Amniotic stem cell (primary cell): ENCODE results near the gene METTL8.
"Not testable (repeated sequence)": the region's sequence is repeated elsewhere in the genome, so short reads cannot be mapped to it uniquely, and the experiment has no call there.

Experiments
- DNase-seq: peaks from one replicate; lab custom pipeline; 2025; lab: John Stamatoyannopoulos, UW

Gene METTL8

DNA sequence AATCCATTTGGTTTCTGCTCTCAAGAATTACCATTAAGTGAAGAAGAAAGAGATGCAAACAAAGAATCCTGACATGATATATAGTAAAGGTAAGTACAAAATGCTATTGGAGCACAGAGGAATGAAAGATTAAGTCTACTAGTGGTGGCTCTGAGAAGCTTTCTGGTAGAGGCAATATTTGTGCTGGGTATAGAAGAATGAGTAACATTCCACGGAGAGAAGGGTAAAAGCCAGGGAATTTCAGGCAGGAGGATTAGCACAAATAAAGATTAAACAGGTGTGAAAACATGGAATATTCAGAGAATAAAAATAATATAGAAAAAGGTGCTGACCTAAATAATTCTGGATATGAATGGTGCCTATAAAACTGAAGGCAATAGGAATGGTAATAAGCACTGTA is 31.8 kb downstream of the METTL8 start:
- no peak for DNase-seq

DNA sequence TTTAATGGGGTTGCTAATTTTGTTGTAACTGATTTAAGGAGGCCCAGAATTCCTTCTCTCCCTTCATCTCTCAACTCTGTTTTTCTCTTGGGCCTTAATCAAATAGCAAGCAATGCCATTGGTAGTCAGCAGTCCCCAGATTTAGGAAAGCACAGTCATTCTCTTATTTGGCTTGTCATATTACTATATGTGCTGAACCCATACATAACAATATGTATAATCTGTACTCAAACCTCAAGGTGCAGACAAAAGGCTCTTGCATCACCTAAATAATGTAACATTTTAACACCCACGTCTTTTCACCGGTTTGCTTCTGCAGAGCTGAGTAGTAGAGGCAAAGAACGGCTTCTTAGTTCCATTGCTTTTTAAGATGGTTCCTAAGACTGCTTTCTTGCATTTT is 33.4 kb downstream of the METTL8 start:
- DNase-seq: no peak

DNA sequence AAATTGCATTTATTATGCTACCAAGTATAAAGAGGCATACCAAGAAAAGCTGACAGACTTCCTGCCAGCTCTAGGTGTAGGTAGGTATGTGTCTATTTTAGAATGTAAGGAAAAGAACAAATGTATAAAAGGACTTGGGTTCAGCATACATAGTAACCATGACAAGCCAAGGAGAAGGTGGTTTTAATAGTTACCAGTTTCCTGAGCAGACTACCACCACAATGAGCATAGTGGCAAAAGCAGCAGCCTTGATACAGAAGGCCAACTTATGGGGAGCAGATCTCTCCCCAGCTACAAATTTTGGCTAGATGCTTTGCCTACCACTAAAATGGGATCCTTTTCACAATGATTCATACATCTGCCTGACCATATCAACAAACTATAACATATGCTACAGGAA is 34.5 kb downstream of the METTL8 start:
- DNase-seq: no peak

DNA sequence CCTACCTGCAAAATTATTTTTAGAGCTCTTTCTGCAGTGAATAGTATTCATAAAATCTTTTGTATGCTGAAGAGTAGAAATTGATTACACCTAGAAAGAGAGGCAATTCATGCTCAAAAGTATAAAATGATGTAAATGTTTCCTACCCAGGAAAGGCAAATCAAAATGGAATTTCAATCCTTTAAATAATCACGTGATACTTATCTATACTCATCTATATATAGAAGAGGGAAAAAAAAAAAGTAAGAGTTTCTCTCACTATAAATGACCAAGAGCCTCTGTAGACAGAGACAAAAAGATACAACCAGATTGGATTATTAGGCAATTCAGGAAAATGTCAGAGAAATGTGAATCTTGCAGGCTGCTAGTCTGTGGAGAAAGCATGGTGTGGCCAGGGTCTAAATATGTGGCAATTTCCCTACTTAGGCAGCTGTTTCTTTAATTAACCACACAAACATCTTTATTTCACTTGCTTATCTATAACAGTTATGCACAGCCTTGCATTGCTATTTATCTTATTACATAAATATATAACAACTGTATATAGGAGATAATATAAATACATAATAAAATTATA is 39.5 kb downstream of the METTL8 start:
- DNase-seq: no peak

DNA sequence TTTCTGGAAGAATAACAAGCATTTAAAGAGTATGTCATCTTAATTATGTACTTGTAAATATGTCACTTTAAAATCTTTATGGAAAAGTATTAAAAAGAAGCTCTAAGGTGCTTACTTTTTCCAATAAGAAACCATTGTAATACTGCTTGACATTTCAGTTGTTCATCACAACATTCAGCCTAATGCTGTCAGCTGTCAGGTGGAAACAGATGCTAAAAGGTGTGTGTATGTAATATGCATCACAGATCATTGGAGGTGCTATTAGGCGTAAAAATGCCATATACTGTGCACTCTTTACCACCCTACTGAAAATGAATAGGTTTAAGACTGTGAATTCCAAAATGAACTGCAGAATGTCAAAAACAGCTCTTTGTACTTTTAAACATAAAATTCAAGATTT is 40.3 kb downstream of the METTL8 start:
- DNase-seq: no peak

DNA sequence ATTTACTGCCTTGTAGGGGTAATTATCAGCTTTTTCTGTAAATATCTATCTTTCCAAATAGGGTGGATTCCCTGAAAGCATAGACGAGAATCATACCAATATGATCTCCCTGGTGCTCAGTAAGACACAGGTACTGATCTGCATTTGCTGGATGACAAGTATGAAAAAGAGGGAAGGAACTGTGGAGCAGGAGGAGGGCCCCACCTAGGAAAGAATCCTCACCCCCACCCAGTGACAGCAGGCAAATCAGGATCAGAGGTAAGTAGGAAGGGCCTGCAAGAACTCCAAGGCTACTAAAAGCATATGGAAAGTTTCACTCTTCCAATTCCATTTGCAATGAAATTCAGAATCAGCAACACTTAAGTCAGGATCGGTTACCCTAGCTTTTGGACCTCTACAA is 42.3 kb downstream of the METTL8 start:
- no peak for DNase-seq

DNA sequence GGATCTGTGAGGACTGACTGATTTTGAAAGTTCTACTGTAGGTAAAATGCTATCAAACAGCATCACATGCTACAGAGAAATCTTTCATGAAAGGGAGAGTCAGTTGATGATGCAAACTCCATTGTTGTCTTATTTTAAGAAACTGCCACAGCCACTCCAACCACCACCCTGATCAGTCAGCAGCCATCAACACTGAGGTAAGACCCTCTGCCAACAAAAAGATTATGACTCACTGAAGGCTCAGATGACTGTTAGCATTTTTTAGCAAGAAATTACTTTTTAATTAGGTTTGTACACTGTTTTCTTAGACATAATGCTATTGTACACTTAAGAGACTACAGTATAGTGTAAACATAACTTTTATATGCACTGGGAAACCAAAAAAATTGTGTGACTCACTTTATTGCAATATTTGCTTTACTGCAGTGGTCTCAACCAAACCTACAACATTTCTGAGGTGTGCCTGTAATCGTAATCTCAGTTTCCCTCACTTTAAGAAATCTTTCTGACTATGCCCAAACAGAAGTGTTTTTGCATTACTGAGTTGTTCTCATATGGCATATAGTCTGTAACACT is 42.8 kb downstream of the METTL8 start:
- DNase-seq: no peak

DNA sequence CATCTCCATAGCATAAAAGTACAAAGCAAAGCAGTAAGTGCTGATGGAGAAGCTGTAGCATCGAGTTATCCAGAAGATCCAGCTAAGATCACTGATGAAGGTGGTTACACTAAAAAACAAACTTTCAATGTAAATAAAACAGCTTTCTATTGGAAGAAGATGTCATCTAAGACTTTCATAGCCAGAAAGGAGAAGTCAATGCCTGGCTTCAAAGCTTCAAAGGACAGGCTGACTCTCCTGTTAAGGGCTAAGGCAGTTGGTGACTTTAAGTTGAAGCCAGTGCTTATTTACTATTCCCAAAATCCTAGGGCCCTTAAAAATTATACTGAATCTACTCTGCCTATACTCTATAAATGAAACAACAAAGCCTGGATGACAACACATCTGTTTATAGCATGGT is 44.0 kb downstream of the METTL8 start:
- DNase-seq: no peak

DNA sequence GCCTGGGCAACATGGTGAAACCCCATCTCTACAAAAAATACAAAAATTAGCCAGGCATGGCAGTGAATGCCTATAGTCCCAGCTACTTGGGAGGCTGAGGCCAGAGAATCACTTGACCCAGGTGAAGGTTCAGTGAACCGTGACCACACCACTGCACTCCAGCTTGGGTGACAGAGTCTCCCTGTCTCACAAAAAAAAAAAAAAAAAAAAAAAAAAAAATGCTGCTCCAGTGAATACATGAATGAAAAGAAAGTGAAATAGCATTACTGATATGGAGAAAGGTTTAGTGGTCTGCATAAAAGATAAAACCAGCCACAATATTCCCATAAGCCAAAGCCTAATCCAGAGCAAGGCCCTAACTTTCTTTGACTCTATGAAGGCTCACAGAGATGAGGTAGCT is 44.5 kb downstream of the METTL8 start:
- DNase-seq: no peak

DNA sequence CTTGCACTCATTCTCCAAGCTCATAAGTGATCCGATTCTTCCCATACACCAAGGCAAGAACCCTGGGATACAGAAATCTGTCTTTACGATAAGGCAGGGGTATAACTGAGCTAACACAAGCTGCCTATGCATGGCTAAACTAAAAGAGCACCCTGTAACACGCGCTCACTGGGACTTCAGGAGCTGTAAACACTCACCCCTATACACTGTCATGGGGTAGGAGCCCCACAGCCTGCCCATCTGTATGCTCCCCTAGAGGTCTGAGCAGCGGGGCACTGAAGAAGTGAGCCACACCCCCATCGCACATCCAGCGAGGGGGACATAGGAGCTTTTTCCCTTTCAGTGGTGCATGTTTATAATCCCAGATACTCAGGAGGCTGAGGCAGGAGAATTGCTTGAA is 46.7 kb downstream of the METTL8 start:
- DNase-seq: no peak

DNA sequence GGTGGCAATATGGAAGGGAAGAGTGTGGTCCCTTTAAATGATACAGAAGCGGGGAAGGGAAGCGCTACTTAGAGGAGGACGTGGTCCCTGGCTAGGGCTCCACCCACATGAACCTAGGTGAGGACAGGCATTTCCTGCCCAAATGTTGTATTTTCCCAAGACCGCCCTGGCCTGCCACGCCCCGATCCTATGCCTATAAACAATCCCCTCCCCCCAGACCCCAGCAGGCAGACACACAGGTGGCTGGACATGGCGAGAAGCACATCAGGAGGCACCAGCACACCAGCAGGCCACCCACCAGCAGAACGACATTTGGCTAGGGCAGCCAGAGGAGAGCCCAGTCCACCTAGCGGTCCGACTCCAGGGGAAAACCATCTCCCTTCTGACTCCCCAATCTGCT is 47.2 kb downstream of the METTL8 start:
- DNase-seq: no peak

DNA sequence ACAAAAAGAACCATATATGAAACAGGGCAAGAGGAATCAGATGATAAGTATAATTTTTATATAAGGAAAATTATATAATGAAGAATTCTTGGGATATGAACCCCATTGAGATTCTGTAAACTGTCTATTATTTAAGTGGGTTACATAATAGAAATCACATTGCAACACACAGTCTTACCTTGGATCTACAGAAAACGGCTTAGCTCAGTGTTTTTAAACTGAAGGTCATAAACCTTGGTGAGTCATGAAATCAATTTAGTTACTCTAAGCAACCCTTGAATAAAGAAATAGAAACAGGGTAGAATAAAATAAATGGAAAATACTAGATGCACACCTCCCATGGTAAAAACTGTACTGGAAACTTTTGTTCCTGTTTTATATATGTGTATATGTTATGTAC is 50.7 kb downstream of the METTL8 start:
- DNase-seq: no peak

DNA sequence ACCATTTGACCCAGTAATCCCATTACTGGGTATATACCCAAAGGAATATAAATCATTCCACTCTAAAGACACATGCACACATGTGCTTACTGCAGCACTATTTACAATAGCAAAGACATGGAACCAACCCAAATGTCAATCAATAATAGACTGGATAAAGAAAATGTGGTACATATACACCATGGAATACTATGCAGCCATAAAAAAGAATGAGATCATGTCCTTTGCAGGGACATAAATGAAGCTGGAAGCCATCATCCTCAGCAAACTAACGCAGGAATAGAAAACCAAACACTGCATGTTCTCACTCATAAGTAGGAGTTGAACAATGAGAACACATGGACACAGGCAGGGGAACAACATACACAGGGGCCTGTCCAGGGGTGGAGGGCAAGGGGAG is 51.6 kb downstream of the METTL8 start:
- not testable (repeated sequence) for DNase-seq

DNA sequence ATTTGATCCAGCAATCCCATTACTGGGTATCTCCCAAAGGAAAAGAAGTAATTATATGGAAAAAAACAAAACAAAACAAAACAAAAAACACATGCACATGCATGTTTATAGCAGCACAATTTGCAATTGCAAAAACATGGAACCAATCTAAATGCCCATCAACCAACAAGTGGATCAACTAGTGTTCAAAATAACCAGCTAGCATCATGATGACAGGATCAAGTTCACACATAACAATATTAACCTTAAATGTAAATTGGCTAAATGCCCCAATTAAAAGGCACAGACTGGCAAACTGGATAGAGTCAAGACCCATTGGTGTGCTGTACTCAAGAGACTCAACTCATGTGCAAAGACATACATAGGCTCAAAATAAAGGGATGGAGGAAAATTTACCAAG is 55.9 kb downstream of the METTL8 start:
- not testable (repeated sequence) for DNase-seq

DNA sequence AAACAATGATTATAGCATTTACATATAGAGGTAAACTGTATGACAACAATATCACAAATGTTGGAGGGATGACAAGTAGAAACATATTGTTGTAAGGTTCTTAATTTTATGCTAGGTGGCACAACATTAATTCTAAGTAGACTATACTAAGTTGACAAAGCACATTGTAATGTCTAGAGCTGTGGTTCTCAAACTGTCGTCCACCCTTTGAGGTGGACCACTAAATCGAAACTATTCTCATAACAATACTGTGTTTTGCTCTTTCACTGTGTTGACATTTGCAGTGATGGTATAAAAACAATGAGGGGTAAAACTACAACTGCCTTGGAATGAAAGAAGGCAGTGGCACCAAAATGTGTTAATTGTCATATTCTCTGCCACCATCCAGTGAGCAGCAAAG is 66.1 kb downstream of the METTL8 start:
- no peak for DNase-seq

DNA sequence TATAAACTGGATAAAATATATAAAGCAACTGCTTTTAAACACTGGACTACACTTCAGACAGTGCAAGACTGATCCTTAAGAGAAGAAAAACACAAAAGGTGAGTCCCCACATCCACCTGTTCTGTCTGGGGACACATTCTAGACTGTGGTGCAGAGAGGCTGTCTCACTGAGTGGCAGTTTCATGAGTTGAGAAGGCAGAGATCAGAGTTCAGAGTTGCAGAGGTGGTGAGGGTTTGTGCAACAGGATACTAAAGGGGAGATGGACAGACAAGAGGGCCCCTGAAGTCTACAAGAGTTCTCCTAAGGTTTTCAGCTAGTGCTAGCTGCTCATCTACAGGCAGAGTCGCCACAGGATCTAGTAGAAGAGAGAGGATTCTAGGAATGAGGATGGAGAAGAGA is 68.0 kb downstream of the METTL8 start:
- DNase-seq: no peak

DNA sequence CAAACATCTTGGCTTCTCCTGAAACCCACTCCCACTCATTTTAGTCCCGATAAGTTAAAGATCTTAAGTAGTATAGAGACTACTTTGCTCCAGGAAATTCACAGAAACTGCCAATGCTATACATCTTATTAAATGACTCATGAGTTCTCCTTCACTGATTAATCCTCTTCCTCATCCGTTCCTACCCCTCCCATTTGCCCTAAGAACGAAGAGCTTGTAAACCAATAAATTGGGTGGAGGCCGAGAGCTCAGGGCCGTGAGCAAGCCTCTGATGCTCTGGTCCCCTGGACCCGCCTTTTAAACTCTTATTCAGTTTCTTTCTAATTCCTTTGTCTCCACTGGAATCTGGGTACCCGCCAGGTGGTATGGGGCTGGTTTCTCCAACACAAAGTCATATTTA is 68.6 kb downstream of the METTL8 start:
- DNase-seq: no peak

DNA sequence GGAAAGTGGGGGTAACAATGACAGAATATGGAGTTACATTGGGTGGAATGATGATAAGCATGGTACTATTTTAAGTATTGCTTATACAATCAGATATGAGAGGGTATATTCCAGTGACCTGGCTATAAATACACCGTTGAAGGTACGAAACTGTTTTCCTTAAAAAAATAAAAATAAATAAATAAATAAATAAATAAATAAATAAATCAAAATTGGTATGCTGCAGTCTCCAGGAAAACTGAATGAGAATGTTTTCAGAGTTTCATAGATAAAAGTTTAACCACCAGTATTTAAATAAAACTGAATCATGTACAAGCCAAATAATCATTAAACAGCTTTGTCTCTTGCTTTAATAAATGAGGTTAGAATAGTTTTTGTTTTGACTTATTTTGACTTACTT is 71.4 kb downstream of the METTL8 start:
- no peak for DNase-seq

DNA sequence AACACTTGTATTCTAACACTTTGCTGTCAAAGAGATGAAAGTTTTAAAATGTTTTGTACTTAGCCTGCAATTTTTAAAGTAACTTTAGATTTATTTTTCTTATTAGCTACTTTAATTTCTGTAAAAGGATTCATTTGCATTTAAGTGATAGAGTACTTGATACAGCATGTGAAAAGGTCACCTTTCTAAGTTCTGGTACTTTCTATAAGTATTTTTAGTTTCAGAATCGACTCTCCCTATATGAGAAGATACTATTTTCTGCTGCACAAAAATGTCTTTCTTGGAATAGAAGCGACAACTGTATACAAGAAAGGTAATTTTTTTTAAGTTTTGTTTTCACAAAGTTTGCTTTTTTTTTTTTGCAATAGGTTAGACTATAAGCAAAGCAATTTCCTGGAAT is 72.9 kb downstream of the METTL8 start:
- DNase-seq: no peak

DNA sequence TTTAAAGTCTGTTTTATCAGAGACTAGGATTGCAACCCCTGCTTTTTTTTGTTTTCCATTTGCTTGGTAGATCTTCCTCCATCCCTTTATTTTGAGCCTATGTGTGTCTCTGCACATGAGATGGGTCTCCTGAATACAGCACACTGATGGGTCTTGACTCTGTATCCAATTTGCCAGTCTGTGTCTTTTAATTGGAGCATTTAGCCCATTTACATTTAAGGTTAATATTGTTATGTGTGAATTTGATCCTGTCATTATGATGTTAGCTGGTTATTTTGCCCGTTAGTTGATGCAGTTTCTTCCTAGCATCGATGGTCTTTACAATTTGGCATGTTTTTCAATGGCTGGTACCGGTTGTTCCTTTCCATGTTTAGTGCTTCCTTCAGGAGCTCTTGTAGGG is 80.0 kb downstream of the METTL8 start:
- not testable (repeated sequence) for DNase-seq

DNA sequence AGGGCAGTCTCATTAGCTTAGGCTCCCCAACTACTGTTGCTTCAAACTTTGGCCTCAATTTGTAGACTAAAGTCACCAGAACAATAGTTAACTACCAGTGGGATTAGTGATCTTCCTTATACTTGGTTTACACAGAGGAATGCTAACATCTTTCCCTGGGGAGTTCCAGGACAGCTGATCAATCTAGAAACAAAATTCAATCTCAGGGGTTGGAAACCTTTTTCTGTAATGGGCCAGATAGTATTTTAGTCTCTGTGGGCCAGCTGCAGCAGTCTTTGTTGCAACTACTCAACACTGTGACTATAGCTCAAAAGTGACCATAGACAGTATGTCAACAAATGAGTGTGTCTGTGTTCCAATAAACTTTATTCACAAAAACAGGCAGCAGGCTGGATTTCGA is 85.7 kb downstream of the METTL8 start:
- no peak for DNase-seq

DNA sequence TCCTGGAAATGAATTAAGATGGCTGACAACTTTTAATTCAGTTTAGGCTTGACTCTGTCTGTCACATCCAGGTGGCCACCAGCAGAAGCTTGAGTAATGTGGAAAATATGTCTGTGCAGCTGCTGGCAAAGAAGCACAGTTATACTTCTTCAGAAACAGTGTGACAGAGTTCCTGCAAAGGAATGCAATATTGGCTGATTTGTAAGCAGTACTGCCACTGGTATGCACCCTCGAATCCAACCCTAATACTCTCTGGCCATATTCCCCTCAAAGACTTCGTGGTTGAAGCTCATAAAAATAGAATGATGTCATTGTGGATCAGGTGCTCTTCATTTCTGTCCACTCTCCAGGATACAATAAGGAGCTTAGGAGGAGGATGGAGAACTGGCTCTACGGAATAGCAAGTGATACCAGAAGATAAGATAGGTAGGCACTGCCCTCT is 86.2 kb downstream of the METTL8 start:
- DNase-seq: no peak

DNA sequence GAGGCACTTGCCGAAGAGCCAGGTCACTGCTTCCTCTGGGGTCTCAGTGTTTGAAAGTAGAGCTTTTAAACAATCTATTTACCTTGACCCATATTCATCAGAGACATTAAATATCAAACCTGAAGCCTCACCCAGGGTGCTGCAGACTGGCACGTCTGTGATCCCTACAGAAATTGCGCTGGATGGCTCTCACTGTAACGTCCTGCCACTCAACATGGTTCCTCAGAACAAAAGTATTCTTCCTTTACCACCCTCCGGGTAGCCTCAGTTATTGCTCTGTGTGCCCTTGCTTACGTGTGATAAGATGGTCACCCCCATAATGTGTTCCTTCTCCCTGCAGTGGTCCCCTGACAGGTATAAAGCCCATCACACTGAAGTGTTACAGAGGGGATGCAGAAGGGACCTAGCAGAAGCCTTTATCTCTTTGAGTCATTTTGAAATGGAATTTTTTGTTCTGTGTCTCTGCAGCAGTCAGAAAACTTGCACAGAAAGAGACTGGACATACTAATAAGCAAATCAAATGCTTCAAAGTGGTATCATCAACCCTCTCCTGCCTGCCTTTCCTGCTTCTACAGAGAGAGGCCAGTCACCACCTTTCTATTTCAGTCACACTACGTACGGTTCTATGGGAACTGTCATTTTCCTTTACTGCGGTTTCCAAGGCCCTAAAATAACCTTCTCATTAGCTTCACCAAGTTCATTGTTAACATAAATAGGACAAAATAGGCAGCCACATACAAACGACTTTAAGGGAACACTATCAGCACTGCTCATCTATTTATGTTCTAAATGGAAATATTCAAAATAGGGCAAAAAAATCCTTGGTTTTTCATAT is 86.8 kb downstream of the METTL8 start:
- no peak for DNase-seq
